Neural progenitor cell (in vitro differentiated cells): ENCODE data around the gene TBX10. TPM values are rescaled to one million over a fixed set of nuclear protein-coding genes. Genes with fewer than 3 reads are reported as not detected.

Experiments used
- DNase-seq: peaks from one replicate; pipeline ENCODE4 v3.0.0-alpha.2; 2016; ENCODE audit warnings: low spot score
- H2AFZ ChIP-seq: fragments of 200-600 bp; sonication (generic); replicated peaks from 2 replicates; pipeline ENCODE4 v1.6.1; 2016; ENCODE audit warnings: antibody characterized with exemption
- H3F3A ChIP-seq: fragments of 200-600 bp; sonication (generic); 2 replicates; pipeline ENCODE4 v1.6.1; 2016; ENCODE audit warnings: antibody characterized with exemption, low read depth
- H3K27ac ChIP-seq: fragments of 200-600 bp; sonication (generic); 2 replicates; pipeline ENCODE4 v1.5.1; 2016; ENCODE audit warnings: mild to moderate bottlenecking
- H3K27me3 ChIP-seq: fragments of 200-600 bp; sonication (generic); 2 replicates; pipeline ENCODE4 v1.6.1; 2016; ENCODE audit warnings: mild to moderate bottlenecking, moderate library complexity
- H3K36me3 ChIP-seq: fragments of 200-600 bp; sonication (generic); 2 replicates; pipeline ENCODE4 v1.5.1; 2016
- H3K4me1 ChIP-seq: fragments of 200-600 bp; sonication (generic); 2 replicates; pipeline ENCODE4 v1.6.1; 2016; ENCODE audit warnings: mixed run types
- H3K4me2 ChIP-seq: fragments of 200-600 bp; sonication (generic); 2 replicates; pipeline ENCODE4 v1.6.1; 2016
- H3K4me3 ChIP-seq: fragments of 200-600 bp; sonication (generic); 2 replicates; pipeline ENCODE4 v1.5.1; 2016
- H3K79me2 ChIP-seq: fragments of 200-600 bp; sonication (generic); 2 replicates; pipeline ENCODE4 v1.6.1; 2016; ENCODE audit warnings: low read depth
- H3K9ac ChIP-seq: fragments of 200-600 bp; sonication (generic); 2 replicates; pipeline ENCODE4 v1.6.1; 2016
- H3K9me3 ChIP-seq: fragments of 200-600 bp; sonication (generic); 2 replicates; pipeline ENCODE4 v1.5.1; 2016; ENCODE audit warnings: low read depth
- H4K20me1 ChIP-seq: fragments of 200-600 bp; sonication (generic); 2 replicates; pipeline ENCODE4 v1.6.1; 2016; ENCODE audit warnings: low read depth
- H3K27ac Mint-ChIP-seq: 3 replicates; pipeline ENCODE4 v1.8.0; 2021; ENCODE audit warnings: mixed read lengths
- H3K27me3 Mint-ChIP-seq: 2 replicates; pipeline ENCODE4 v1.8.0; 2022; ENCODE audit warnings: low read depth, mild to moderate bottlenecking, inconsistent platforms, moderate library complexity, mixed read lengths; ENCODE audit not compliant: insufficient read depth
- H3K36me3 Mint-ChIP-seq: 3 replicates; pipeline ENCODE4 v1.8.0; 2021; ENCODE audit warnings: mixed read lengths
- H3K4me1 Mint-ChIP-seq: 3 replicates; pipeline ENCODE4 v1.8.0; 2021; ENCODE audit warnings: mixed read lengths
- H3K4me3 Mint-ChIP-seq: 3 replicates; pipeline ENCODE4 v1.8.0; 2021; ENCODE audit warnings: mild to moderate bottlenecking, moderate library complexity, mixed read lengths
- H3K9me3 Mint-ChIP-seq: 3 replicates; pipeline ENCODE4 v1.8.0; 2020; ENCODE audit warnings: mixed read lengths
- EZH2 ChIP-seq: fragments of 200-600 bp; sonication (generic); IDR thresholded peaks from 2 replicates; pipeline ENCODE4 v1.6.1; 2017; ENCODE audit warnings: antibody characterized with exemption, mild to moderate bottlenecking, moderate library complexity
- EZH2phosphoT487 ChIP-seq: fragments of 200-600 bp; sonication (generic); IDR thresholded peaks from 2 replicates; pipeline ENCODE4 v1.6.1; 2017; ENCODE audit warnings: antibody characterized with exemption
- total RNA-seq: library from RNA; depleted of rRNA; stranded (reverse); fragments of >200 nt; gene quantifications from 2 replicates; pipeline ENCODE4 v1.2.3, GENCODE V29; 2015; ENCODE audit warnings: low replicate concordance
- TF ChIP-seq, protein P1 (sequence below): fragments of 200-600 bp; sonication (generic); IDR thresholded peaks from 2 replicates; pipeline ENCODE4 v1.5.1; 2017; ENCODE audit warnings: antibody characterized with exemption, mild to moderate bottlenecking

TBX10 gene
- total RNA-seq, 1 donor from 2014 or later, result not detected

DNA sequence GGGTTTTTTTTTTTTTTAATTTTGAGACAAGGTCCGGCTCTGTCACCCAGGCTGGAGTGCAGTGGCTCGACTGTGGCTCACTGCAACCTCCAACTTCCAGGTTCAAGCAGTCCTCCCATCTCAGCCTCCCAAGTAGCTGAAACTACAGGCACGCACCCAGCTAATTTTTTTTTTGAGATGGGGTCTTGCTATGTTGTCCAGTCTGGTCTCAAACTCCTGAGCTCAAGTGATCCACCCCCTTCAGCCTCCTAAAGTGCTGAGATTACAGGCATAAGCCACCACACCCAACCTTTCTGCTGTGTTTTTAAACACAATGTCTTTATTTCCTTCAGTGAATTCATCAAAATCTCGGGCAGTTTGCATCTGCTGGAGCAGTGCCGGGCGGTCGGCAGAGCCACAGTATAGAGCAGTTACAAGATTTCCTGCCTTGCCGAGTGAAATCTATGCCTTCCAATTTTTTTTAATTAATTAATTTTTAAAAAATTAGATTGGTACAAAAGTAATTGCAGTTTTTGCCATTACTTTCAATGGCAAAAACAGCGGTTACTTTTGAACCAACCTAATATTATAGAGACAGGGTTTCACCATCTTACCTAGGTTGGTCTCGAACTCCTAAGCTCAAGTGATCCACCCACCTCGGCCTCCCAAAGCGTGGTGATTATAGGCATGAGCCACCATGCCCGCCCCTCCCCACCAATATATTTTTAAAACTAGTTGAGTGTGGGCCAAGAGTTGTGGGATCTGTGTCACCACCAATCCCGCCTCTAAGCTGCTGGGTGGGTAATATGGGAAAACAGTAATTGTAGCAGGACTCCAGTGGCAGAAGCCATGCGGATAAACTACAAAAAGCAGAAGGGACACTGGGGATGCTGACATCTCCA lies 13.6 kb upstream of the TBX10 start:
- Histone ChIP-seq H4K20me1 (no peaks in the 10 kb centered on the region), H3K4me2 (no peak overlapping the region), H2AFZ (no peak overlapping the region), H3K9ac (no peak overlapping the region), H3K4me1 (peaks cover 8% of the 10 kb centered on the region), H3K4me3 (no peak overlapping the region), H3K27ac (no peak overlapping the region), H3K36me3 (no peaks in the 10 kb centered on the region), H3K79me2 (no peaks in the 10 kb centered on the region), H3K27me3 (no peaks in the 10 kb centered on the region), H3F3A (peaks cover 12% of the 10 kb centered on the region), H3K9me3 (peaks cover 8% of the 10 kb centered on the region)
- Mint-ChIP-seq H3K4me3 (no peak overlapping the region), H3K27me3 (peaks cover 3% of the 10 kb centered on the region), H3K27ac (no peak overlapping the region), H3K36me3 (no peaks in the 10 kb centered on the region), H3K9me3 (peaks cover 16% of the 10 kb centered on the region), H3K4me1 (peaks cover 11% of the 10 kb centered on the region)
- TF ChIP-seq EZH2 (no peak), EZH2phosphoT487 (no peak)
- TF ChIP-seq, protein P1, sequence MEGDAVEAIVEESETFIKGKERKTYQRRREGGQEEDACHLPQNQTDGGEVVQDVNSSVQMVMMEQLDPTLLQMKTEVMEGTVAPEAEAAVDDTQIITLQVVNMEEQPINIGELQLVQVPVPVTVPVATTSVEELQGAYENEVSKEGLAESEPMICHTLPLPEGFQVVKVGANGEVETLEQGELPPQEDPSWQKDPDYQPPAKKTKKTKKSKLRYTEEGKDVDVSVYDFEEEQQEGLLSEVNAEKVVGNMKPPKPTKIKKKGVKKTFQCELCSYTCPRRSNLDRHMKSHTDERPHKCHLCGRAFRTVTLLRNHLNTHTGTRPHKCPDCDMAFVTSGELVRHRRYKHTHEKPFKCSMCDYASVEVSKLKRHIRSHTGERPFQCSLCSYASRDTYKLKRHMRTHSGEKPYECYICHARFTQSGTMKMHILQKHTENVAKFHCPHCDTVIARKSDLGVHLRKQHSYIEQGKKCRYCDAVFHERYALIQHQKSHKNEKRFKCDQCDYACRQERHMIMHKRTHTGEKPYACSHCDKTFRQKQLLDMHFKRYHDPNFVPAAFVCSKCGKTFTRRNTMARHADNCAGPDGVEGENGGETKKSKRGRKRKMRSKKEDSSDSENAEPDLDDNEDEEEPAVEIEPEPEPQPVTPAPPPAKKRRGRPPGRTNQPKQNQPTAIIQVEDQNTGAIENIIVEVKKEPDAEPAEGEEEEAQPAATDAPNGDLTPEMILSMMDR, result no peak
- peak; percentile 0 for DNase-seq

DNA sequence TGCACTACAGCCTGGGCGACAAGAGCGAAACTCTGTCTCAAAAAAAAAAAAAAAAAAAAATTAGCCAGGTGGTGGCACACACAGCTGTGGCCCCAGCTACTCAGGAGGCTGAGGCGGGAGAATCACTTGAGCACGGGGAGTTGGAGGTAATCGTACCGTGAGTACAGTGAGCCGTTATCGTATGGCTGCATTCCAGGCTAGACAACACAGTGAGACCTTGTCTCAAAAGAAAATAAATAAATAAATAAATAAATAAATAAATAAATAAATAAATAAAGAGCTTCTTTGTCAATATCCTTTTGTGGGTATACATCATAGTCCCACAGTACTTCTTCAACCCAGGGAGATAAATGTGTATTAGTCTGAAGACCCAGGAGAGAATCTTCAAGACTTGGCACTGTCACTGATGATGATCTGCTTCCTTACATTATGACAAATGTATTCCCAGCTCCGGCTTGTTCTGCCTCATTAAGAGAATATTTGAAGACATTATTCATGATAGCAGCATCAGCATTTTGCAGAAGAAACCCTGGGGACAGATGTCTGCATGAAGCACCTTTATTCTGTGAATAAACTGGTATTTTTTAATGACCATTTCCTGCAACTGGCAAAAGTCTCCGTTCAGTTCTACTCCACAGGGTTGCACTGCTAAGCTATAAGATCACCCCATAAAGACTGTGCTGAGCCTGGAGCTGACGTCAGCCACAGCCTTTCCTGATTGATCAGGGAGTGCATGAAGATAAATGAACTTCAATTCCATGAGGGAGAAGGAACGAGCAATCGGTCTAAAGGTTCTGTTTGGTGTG lies 12.6 kb upstream of the TBX10 start:
- no peak overlapping the region for H3K4me2 ChIP-seq

DNA sequence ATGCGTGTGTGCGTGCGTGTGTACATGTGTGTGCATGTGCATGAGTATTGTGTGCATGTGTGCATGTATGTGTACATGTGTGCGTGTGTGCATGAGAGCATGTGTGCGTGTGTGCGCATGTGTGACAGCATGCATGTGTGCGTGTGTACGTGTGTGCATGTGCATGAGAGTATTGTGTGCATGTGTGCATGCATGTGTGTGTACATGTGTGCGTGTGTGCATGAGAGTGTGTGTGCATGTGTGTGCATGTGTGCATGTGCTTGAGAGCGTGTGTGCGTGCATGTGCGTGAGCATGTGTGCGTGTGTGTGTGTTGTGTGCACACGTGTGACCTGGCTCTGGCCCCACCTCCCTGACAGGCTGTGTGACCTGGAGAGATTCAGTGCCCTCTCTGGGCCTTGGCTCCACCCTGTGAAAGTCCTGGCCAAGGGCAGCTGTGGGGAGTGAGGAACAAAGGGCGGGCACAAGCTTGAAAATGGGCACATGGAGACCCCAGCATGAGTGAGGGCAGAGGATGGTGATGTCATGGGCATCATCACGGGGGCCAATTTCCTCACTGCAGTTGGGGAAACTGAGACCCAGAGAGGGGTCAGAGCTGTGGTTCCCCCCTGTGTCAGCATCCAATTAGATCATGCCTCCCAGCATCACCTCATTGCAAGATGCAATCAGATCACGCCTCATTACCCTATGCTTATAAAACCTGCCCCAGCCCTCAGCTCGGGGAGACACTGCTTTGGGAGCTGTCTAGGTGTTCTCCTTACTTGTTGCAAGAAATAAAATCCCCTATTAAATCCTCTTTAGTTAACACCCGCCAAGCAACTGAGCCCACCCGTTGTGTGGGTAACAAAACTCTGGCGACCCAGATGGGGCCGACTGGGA lies 10.3 kb upstream of the TBX10 start:
- H3K79me2 ChIP-seq, result no peaks in the 10 kb centered on the region
- no peaks in the 10 kb centered on the region for H3K27me3 ChIP-seq
- H3F3A ChIP-seq, result peaks cover 12% of the 10 kb centered on the region
- Mint-ChIP-seq H3K4me3 (no peak overlapping the region), H3K27ac (no peak overlapping the region), H3K9me3 (peaks cover 3% of the 10 kb centered on the region), H3K36me3 (no peaks in the 10 kb centered on the region), H3K27me3 (peaks cover 13% of the 10 kb centered on the region), H3K4me1 (peaks cover 14% of the 10 kb centered on the region)
- H4K20me1 ChIP-seq, result no peaks in the 10 kb centered on the region
- TF ChIP-seq EZH2phosphoT487, result no peak
- TF ChIP-seq EZH2, result no peak
- TF ChIP-seq, protein P1, result no peak
- H2AFZ ChIP-seq, result no peak overlapping the region
- DNase-seq, result no peak
- no peak overlapping the region for H3K4me3 ChIP-seq
- peak overlapping the region; percentile 21 for H3K4me2 ChIP-seq
- no peaks in the 10 kb centered on the region for H3K9me3 ChIP-seq
- no peak overlapping the region for H3K27ac ChIP-seq
- H3K9ac ChIP-seq, result no peak overlapping the region
- peaks cover 8% of the 10 kb centered on the region for H3K4me1 ChIP-seq
- no peaks in the 10 kb centered on the region for H3K36me3 ChIP-seq

More for the DNA sequence above, 12.6 kb upstream of the TBX10 start:
- DNase-seq, result peak; percentile 0
- H3K27ac ChIP-seq, result no peak overlapping the region
- Mint-ChIP-seq H3K4me1 (peaks cover 11% of the 10 kb centered on the region), H3K27me3 (peaks cover 6% of the 10 kb centered on the region), H3K36me3 (no peaks in the 10 kb centered on the region), H3K27ac (no peak overlapping the region), H3K4me3 (no peak overlapping the region), H3K9me3 (peaks cover 11% of the 10 kb centered on the region)
- H3K9ac ChIP-seq, result no peak overlapping the region
- peaks cover 8% of the 10 kb centered on the region for H3K4me1 ChIP-seq
- H3K36me3 ChIP-seq, result no peaks in the 10 kb centered on the region
- peaks cover 12% of the 10 kb centered on the region for H3F3A ChIP-seq
- no peaks in the 10 kb centered on the region for H3K79me2 ChIP-seq
- peaks cover 8% of the 10 kb centered on the region for H3K9me3 ChIP-seq
- H2AFZ ChIP-seq, result no peak overlapping the region
- H3K4me3 ChIP-seq, result no peak overlapping the region
- H3K27me3 ChIP-seq, result no peaks in the 10 kb centered on the region
- TF ChIP-seq EZH2, result no peak
- TF ChIP-seq, protein P1, result no peak
- no peak for TF ChIP-seq EZH2phosphoT487
- no peaks in the 10 kb centered on the region for H4K20me1 ChIP-seq
